Lower leg skin (tissue), 4 donors: ENCODE results near the gene GRIA2. TPM values are rescaled to one million over a fixed set of nuclear protein-coding genes. Genes with fewer than 3 reads are reported as not detected.

ENCODE experiments used
- DNase-seq, 2 donors: peaks; one replicate each; pipeline ENCODE4 v3.0.0-alpha.2; 2019; ENCODE audit warnings: low spot score in 2 of 2
- H3K4me3 ChIP-seq: fragments of 200-600 bp; sonication (generic); 2 replicates; pipeline ENCODE4 v1.5.1; 2017; ENCODE audit warnings: mild to moderate bottlenecking, low read depth; ENCODE audit not compliant: poor library complexity, severe bottlenecking
- POLR2A ChIP-seq, 2 donors: fragments of 450-650 bp; IDR thresholded peaks; one replicate each; pipeline ENCODE4 v1.6.1; 2016 to 2017; ENCODE audit warnings: antibody characterized with exemption in 2 of 2, mild to moderate bottlenecking in 1 of 2, moderate library complexity in 1 of 2
- WGBS, 2 donors: methylation state at CpG; one replicate each; pipeline ENCODE4 v1.1.5; 2018; 5-methylcytosine and 5-hydroxymethylcytosine counted together
- intact Hi-C: fragments of 100-400 bp; cut with DNase I; formaldehyde crosslinking; loops from one replicate; pipeline ENCODE4 v1.15.0; 2023; ENCODE audit warnings: low total_unique reads
- total RNA-seq, 4 donors: library from RNA; depleted of rRNA; stranded (reverse); fragments of >200 nt; gene quantifications; one replicate each; pipeline ENCODE4 v1.1.0, GENCODE V29; 2016
- TF ChIP-seq, protein P1 (sequence below), 3 donors: fragments of 450-650 bp; IDR thresholded peaks; one replicate each; pipeline ENCODE4 v1.5.1; 2016; ENCODE audit warnings: antibody characterized with exemption in 3 of 3, mild to moderate bottlenecking in 3 of 3, moderate library complexity in 2 of 3

GRIA2 gene
- total RNA-seq, 4 donors from 2014 or later: 0.30 to 3.9 (median 2.5) TPM

DNA sequence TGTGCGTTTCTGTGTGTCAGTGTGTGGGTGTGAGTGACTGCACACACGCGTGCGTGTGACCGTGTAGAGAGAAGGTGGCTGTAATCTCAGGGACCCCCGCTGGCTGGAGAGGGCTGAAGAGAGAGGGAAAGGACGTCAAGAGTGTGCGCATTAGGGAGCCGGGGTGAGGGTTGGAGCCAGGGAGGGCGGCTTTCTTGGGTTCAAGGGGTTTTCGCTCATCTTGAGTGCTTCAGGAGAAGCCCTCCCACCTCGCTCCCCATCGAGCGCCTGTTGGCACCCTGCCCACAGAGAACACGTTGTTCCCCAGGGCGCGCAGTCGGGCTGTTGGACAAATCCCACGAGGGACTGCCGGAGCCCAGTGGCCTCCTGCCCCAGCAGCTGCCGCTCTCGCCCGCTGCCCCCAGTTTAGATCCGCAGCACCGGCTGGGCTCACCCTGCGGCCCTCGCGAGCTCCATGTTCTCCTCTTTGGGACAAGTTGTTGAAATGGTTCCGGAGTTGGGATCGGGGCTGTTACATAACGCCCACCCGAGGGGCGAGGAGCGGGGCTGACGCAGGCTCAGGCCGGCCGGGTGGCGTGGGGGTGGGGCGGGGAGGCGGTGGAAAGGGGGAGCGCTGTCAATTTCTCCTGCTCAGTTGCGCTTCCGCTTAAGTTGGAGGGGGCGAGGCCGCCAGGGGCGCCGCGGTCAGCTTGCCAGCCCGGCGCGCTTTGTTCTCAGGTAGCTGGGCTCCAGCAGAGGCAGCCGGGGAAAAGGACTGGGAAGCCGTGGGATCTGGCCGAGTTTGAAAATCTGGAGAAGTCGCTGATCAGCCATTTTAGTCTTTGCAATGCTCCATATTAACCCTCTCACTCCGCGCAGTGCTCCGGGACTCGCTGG lies 1.6 kb downstream of the GRIA2 start:
- TF ChIP-seq POLR2A (IDR thresholded peaks at IDR 0.05): no peak
- TF ChIP-seq, protein P1, sequence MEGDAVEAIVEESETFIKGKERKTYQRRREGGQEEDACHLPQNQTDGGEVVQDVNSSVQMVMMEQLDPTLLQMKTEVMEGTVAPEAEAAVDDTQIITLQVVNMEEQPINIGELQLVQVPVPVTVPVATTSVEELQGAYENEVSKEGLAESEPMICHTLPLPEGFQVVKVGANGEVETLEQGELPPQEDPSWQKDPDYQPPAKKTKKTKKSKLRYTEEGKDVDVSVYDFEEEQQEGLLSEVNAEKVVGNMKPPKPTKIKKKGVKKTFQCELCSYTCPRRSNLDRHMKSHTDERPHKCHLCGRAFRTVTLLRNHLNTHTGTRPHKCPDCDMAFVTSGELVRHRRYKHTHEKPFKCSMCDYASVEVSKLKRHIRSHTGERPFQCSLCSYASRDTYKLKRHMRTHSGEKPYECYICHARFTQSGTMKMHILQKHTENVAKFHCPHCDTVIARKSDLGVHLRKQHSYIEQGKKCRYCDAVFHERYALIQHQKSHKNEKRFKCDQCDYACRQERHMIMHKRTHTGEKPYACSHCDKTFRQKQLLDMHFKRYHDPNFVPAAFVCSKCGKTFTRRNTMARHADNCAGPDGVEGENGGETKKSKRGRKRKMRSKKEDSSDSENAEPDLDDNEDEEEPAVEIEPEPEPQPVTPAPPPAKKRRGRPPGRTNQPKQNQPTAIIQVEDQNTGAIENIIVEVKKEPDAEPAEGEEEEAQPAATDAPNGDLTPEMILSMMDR (IDR thresholded peaks at IDR 0.05): no peak
- intact Hi-C loops: no loop called here
- DNase-seq: peak in 1 of 2 donors; percentile 83
- H3K4me3 ChIP-seq: no peak overlapping the region
- WGBS, 2 donors: 3 to 5% methylated on average over 47 to 56 of the region's 59 CpGs

DNA sequence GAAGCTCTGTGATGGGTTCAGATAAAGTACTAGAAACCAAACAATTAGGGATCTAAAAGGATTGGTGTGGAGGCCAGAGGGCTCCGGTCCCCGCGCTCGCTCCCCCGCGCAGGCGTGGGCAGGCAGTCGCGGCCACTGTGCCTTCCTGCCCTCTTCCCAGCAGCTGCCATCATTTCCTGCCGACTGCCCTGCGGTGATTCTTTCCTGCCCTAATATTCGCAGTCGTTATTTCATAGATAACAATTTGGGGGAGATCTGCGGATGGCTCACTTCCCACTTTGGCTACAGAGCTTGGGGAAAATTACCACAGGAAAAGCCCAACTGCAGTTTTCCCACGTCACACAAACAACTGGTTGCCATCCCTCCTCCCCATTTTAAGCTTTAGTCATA lies 2.2 kb downstream of the GRIA2 start:
- H3K4me3 ChIP-seq: no peak overlapping the region
- 8 to 9% methylated on average over 15 of the region's 15 CpGs for WGBS, 2 donors
- intact Hi-C loops: no loop called here
- DNase-seq: peak in 1 of 2 donors; percentile 53
- TF ChIP-seq POLR2A (IDR thresholded peaks at IDR 0.05): no peak
- TF ChIP-seq, protein P1 (IDR thresholded peaks at IDR 0.05): no peak

DNA sequence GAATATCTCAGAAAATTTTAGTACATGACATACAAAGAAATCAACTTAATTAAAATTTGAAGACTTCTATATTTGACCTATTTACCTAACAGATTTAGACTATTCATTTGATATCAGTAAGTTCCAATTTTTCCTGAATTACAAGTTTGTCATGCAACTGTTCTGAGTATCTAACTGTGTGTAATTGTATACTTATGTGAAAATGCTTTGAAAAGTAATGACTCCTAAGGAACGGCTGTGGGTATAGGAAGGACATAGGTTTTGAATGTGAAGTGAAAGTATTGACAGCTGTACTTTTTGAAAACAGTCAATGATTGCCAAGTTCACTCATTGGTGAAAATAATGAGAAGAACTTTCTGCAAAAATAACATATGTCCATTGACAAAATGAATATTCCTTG lies 2.9 kb downstream of the GRIA2 start:
- intact Hi-C loops: no loop called here

DNA sequence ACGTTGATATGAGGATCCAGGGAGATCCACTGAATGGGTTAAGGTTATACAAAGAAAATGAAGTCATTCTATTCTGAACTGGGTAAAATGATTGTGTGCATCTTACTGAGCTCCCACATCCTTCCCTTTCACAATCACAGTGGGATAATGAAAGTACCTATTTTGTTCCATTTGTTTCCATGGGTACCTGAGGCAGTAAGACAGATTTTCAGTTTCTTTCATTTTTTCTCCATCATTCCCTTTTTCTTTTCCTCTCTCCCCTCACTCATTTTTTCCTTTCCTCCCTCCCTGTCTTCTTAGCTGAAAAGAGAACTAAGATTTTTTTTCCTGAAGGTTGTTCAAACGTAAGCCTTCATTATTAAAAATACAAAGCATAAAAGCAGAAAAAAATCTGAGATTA lies 4.6 kb downstream of the GRIA2 start:
- no peak for TF ChIP-seq POLR2A (IDR thresholded peaks at IDR 0.05)
- TF ChIP-seq, protein P1 (IDR thresholded peaks at IDR 0.05): no peak
- no peak overlapping the region for H3K4me3 ChIP-seq
- 71 to 74% methylated on average over 2 of the region's 2 CpGs for WGBS, 2 donors
- intact Hi-C loops: no loop called here
- no peak for DNase-seq

More for the DNA sequence above, 2.9 kb downstream of the GRIA2 start:
- WGBS, 2 donors: 50 to 64% methylated on average over 1 of the region's 1 CpG
- DNase-seq: no peak
- TF ChIP-seq, protein P1 (IDR thresholded peaks at IDR 0.05): no peak
- no peak for TF ChIP-seq POLR2A (IDR thresholded peaks at IDR 0.05)
- H3K4me3 ChIP-seq: no peak overlapping the region

DNA sequence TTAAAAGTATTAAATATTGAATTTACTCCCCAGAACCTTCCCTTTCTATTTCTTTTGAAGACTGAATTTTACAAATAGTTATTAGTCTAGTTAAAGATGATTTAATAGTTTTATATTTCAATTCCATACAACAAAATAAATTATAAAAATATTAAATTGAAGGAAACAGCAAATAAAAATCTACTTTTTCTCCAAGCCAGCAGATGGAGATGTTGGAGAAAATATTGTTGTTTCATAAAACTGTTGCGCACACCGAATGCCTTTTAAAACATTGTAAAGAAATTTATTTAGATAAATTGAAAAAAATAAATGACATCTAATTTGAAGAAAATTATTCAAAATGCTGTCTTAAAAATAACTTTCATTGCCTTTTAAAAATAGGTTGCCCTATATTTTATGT lies 5.5 kb downstream of the GRIA2 start:
- no peak overlapping the region for H3K4me3 ChIP-seq
- DNase-seq: no peak
- WGBS, 2 donors: 76 to 82% methylated on average over 2 of the region's 2 CpGs
- TF ChIP-seq, protein P1 (IDR thresholded peaks at IDR 0.05): no peak
- no peak for TF ChIP-seq POLR2A (IDR thresholded peaks at IDR 0.05)
- intact Hi-C loops: no loop called here
